H9 (cell line): ENCODE measurements around the gene WSCD2. TPM values are rescaled to one million over a fixed set of nuclear protein-coding genes. Genes with fewer than 3 reads are reported as not detected.

ENCODE experiments used
- DNase-seq: peaks from one replicate; pipeline ENCODE4 v3.0.0-alpha.2; 2017
- H2AFZ ChIP-seq: one replicate; pipeline ENCODE4 v1.6.1; 2013; ENCODE audit warnings: mild to moderate bottlenecking, low read length, control low read depth, moderate library complexity
- H2AK5ac ChIP-seq: 2 replicates; pipeline ENCODE4 v1.6.1; 2013; ENCODE audit warnings: low read length, control low read depth, mixed read lengths; ENCODE audit not compliant: insufficient read length
- H2BK120ac ChIP-seq: one replicate; pipeline ENCODE4 v1.6.1; 2013; ENCODE audit warnings: low read depth, mild to moderate bottlenecking, low read length, control low read depth, inconsistent platforms; ENCODE audit not compliant: poor library complexity, severe bottlenecking
- H2BK12ac ChIP-seq: 2 replicates; pipeline ENCODE4 v1.6.1; 2013; ENCODE audit warnings: low read length, control low read depth, mixed read lengths, low read depth; ENCODE audit not compliant: insufficient read length
- H2BK15ac ChIP-seq: 2 replicates; pipeline ENCODE4 v1.6.1; 2013; ENCODE audit warnings: low read depth, low read length, control low read depth
- H2BK20ac ChIP-seq: one replicate; pipeline ENCODE4 v1.6.1; 2013; ENCODE audit warnings: low read depth, mild to moderate bottlenecking, low read length, control low read depth, inconsistent platforms; ENCODE audit not compliant: poor library complexity, severe bottlenecking
- H2BK5ac ChIP-seq: 2 replicates; pipeline ENCODE4 v1.6.1; 2013; ENCODE audit warnings: low read length, control low read depth, mixed read lengths; ENCODE audit not compliant: insufficient read length
- H3K14ac ChIP-seq: 2 replicates; pipeline ENCODE4 v1.6.1; 2013; ENCODE audit warnings: low read length, control low read depth; ENCODE audit not compliant: insufficient read depth
- H3K18ac ChIP-seq: 2 replicates; pipeline ENCODE4 v1.6.1; 2013; ENCODE audit warnings: low read depth, mild to moderate bottlenecking, mixed read lengths, low read length, control low read depth; ENCODE audit not compliant: insufficient read length
- H3K23ac ChIP-seq: 2 replicates; pipeline ENCODE4 v1.6.1; 2013; ENCODE audit warnings: low read length, control low read depth, mixed read lengths, low read depth; ENCODE audit not compliant: insufficient read length
- H3K23me2 ChIP-seq: 2 replicates; pipeline ENCODE4 v1.6.1; 2013; ENCODE audit warnings: low read depth, mild to moderate bottlenecking, mixed read lengths, low read length, control low read depth; ENCODE audit not compliant: insufficient read length, poor library complexity, severe bottlenecking
- H3K27ac ChIP-seq: 2 replicates; pipeline ENCODE4 v1.5.1; 2013; ENCODE audit warnings: low read length, control low read depth, mixed read lengths, low read depth; ENCODE audit not compliant: insufficient read length
- H3K27me3 ChIP-seq: 2 replicates; pipeline ENCODE4 v1.6.1; 2013; ENCODE audit warnings: low read length, control low read depth, inconsistent platforms; ENCODE audit not compliant: insufficient read depth
- H3K4ac ChIP-seq: 2 replicates; pipeline ENCODE4 v1.6.1; 2013; ENCODE audit warnings: low read depth, mild to moderate bottlenecking, control low read depth, inconsistent platforms, low read length, moderate library complexity
- H3K4me1 ChIP-seq: 2 replicates; pipeline ENCODE4 v1.6.1; 2013; ENCODE audit warnings: low read length, control low read depth, inconsistent platforms; ENCODE audit not compliant: insufficient read depth
- H3K4me2 ChIP-seq: 2 replicates; pipeline ENCODE4 v1.6.1; 2013; ENCODE audit warnings: low read length, control low read depth, mixed read lengths; ENCODE audit not compliant: insufficient read length, insufficient read depth
- H3K56ac ChIP-seq: 2 replicates; pipeline ENCODE4 v1.6.1; 2013; ENCODE audit warnings: low read depth, mild to moderate bottlenecking, mixed read lengths, low read length, control low read depth; ENCODE audit not compliant: insufficient read length
- H3K79me1 ChIP-seq: 2 replicates; pipeline ENCODE4 v1.6.1; 2013; ENCODE audit warnings: low read depth, mild to moderate bottlenecking, moderate library complexity, low read length, control low read depth, inconsistent platforms; ENCODE audit not compliant: insufficient read depth, poor library complexity, severe bottlenecking
- H3K79me2 ChIP-seq: 2 replicates; pipeline ENCODE4 v1.6.1; 2013; ENCODE audit warnings: low read length, control low read depth, inconsistent platforms; ENCODE audit not compliant: insufficient read depth
- H3K9ac ChIP-seq: 2 replicates; pipeline ENCODE4 v1.6.1; 2013; ENCODE audit warnings: low read length, control low read depth, mixed read lengths; ENCODE audit not compliant: insufficient read length; ENCODE audit errors: extremely low read depth
- H3K9me3 ChIP-seq: one replicate; pipeline ENCODE4 v1.6.1; 2013; ENCODE audit warnings: low read depth, low read length, inconsistent platforms; ENCODE audit not compliant: control insufficient read depth
- H3T11ph ChIP-seq: one replicate; pipeline ENCODE4 v1.6.1; 2013; ENCODE audit warnings: mild to moderate bottlenecking, low read length, control low read depth, inconsistent platforms
- H4K20me1 ChIP-seq: one replicate; pipeline ENCODE4 v1.6.1; 2013; ENCODE audit not compliant: control insufficient read depth, insufficient read length, insufficient read depth
- H4K5ac ChIP-seq: 2 replicates; pipeline ENCODE4 v1.6.1; 2013; ENCODE audit warnings: low read depth, mild to moderate bottlenecking, mixed read lengths, low read length, control low read depth; ENCODE audit not compliant: insufficient read length
- H4K8ac ChIP-seq: replicated peaks from 2 replicates; pipeline ENCODE4 v1.6.1; 2013; ENCODE audit warnings: low read length, control low read depth, mixed read lengths, low read depth; ENCODE audit not compliant: insufficient read length
- H4K91ac ChIP-seq: 2 replicates; pipeline ENCODE4 v1.6.1; 2013; ENCODE audit warnings: low read depth, mild to moderate bottlenecking, moderate library complexity, mixed read lengths, low read length, control low read depth; ENCODE audit not compliant: insufficient read length
- H3K27ac Mint-ChIP-seq, 3 experiments: 2 replicates in 2 of 3; 3 replicates in 1 of 3; pipeline ENCODE4 v1.8.0; 2020 to 2021; ENCODE audit warnings: mixed read lengths in 3 of 3, mild to moderate bottlenecking in 1 of 3, moderate library complexity in 1 of 3
- H3K27me3 Mint-ChIP-seq: 2 replicates; pipeline ENCODE4 v1.8.0; 2021; ENCODE audit warnings: low read depth, mild to moderate bottlenecking, moderate library complexity, mixed read lengths
- H3K36me3 Mint-ChIP-seq, 3 experiments: 2 replicates in 2 of 3; 3 replicates in 1 of 3; pipeline ENCODE4 v1.8.0; 2020 to 2021; ENCODE audit warnings: low read depth in 3 of 3, mixed read lengths in 3 of 3; ENCODE audit not compliant: insufficient read depth in 1 of 3
- H3K4me1 Mint-ChIP-seq, 2 experiments: 2 replicates each; pipeline ENCODE4 v1.8.0; 2020; ENCODE audit warnings: mixed read lengths in 2 of 2
- H3K4me3 Mint-ChIP-seq, 2 experiments: 2 replicates in 1 of 2; 3 replicates in 1 of 2; pipeline ENCODE4 v1.8.0; 2020 to 2021; ENCODE audit warnings: mild to moderate bottlenecking in 2 of 2, mixed read lengths in 2 of 2, moderate library complexity in 1 of 2
- H3K9me3 Mint-ChIP-seq, 2 experiments: 2 replicates in 1 of 2; 3 replicates in 1 of 2; pipeline ENCODE4 v1.8.0; 2020; ENCODE audit warnings: mild to moderate bottlenecking in 2 of 2, mixed read lengths in 2 of 2, moderate library complexity in 1 of 2
- WGBS: extraction: QIAGEN DNeasy Blood & Tissue Kit; methylation state at CpG from one replicate; pipeline ENCODE4 v1.1.7; 2013; ENCODE audit warnings: missing lambda C conversion rate, low lambda C conversion rate, mixed read lengths; ENCODE audit not compliant: insufficient read length; ENCODE audit errors: extremely low coverage; 5-methylcytosine and 5-hydroxymethylcytosine counted together
- total RNA-seq: library from RNA; stranded (reverse); gene quantifications from 2 replicates; pipeline ENCODE4 v1.2.1, GENCODE V29; 2021
- TF ChIP-seq, protein P1 (sequence below): fragments of 200-600 bp; sonication (generic); conservative IDR thresholded peaks from 3 replicates; pipeline ENCODE4 v1.8.0; 2021; ENCODE audit warnings: antibody characterized with exemption, mild to moderate bottlenecking

The WSCD2 gene
- total RNA-seq, 1 experiment from 2014 or later = 0.92 TPM

DNA sequence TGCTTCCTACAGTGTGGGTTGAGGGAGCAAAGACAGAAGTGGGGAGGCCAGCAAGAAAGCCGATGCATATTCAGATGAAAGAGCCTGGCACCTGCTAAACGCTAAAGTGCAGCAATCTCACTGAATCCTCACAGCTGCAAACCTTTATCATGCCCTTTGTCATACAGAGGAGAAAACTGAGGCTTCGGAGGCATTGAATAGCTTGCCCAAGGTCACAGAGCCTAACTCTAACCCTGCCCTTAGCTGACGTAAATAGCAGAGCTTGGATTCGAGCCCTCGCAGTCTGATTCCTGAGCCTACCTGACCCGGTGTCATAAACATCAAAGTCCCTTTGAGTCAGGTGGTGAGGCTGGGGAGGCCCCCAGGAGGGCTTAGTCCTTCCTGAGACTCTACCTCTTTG lies 155.1 kb downstream of the WSCD2 start:
- no peak overlapping the region for H2BK15ac ChIP-seq
- H3K18ac ChIP-seq = no peak overlapping the region
- H2AK5ac ChIP-seq = no peak overlapping the region
- H3K4ac ChIP-seq = no peak overlapping the region
- H4K5ac ChIP-seq = no peak overlapping the region
- Mint-ChIP-seq H3K4me3 (no peak overlapping the region), H3K27ac (peak overlapping the region in 1 of 3 experiments; percentile 31; a peak in 1 of 7 replicates), H3K4me1 (peaks cover 30 to 32% of the 10 kb centered on the region in 2 experiments), H3K36me3 (no peaks in the 10 kb centered on the region), H3K27me3 (peaks cover 4% of the 10 kb centered on the region), H3K9me3 (no peaks in the 10 kb centered on the region)
- no peak overlapping the region for H3K56ac ChIP-seq
- no peaks in the 10 kb centered on the region for H3K23me2 ChIP-seq
- H2BK5ac ChIP-seq = no peak overlapping the region
- H3K14ac ChIP-seq = no peak overlapping the region
- no peaks in the 10 kb centered on the region for H3K9me3 ChIP-seq
- no peak overlapping the region for H2AFZ ChIP-seq
- no peak overlapping the region for H4K91ac ChIP-seq
- no peak overlapping the region for H2BK12ac ChIP-seq
- no peak overlapping the region for H3K4me2 ChIP-seq
- no peaks in the 10 kb centered on the region for H3K79me1 ChIP-seq
- H4K8ac ChIP-seq = no peak overlapping the region
- H3K4me1 ChIP-seq = no peaks in the 10 kb centered on the region
- no peaks in the 10 kb centered on the region for H3K79me2 ChIP-seq
- no peaks in the 10 kb centered on the region for H3K27me3 ChIP-seq
- no CpG with 5 or more reads among the region's 7 CpGs for WGBS
- no peak overlapping the region for H2BK120ac ChIP-seq
- TF ChIP-seq, protein P1, sequence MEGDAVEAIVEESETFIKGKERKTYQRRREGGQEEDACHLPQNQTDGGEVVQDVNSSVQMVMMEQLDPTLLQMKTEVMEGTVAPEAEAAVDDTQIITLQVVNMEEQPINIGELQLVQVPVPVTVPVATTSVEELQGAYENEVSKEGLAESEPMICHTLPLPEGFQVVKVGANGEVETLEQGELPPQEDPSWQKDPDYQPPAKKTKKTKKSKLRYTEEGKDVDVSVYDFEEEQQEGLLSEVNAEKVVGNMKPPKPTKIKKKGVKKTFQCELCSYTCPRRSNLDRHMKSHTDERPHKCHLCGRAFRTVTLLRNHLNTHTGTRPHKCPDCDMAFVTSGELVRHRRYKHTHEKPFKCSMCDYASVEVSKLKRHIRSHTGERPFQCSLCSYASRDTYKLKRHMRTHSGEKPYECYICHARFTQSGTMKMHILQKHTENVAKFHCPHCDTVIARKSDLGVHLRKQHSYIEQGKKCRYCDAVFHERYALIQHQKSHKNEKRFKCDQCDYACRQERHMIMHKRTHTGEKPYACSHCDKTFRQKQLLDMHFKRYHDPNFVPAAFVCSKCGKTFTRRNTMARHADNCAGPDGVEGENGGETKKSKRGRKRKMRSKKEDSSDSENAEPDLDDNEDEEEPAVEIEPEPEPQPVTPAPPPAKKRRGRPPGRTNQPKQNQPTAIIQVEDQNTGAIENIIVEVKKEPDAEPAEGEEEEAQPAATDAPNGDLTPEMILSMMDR = no peak
- no peak overlapping the region for H3K27ac ChIP-seq
- H3T11ph ChIP-seq = no peak overlapping the region
- no peak for DNase-seq
- no peak overlapping the region for H3K9ac ChIP-seq
- peaks cover 3% of the 10 kb centered on the region for H4K20me1 ChIP-seq
- H3K23ac ChIP-seq = no peak overlapping the region
- no peak overlapping the region for H2BK20ac ChIP-seq
